B cell (primary cell): ENCODE data around the gene SALL4.

ENCODE experiments used
- CTCF ChIP-seq: fragments of 200-600 bp; IDR thresholded peaks from one replicate; pipeline ENCODE4 v1.8.0; 2022; ENCODE audit warnings: antibody characterized with exemption, mild to moderate bottlenecking
- EZH2 ChIP-seq: IDR thresholded peaks from 2 replicates; pipeline ENCODE4 v1.6.1; 2012; ENCODE audit warnings: borderline replicate concordance, low read depth, mild to moderate bottlenecking, moderate library complexity, low read length; ENCODE audit not compliant: insufficient read depth, poor library complexity, severe bottlenecking

DNA sequence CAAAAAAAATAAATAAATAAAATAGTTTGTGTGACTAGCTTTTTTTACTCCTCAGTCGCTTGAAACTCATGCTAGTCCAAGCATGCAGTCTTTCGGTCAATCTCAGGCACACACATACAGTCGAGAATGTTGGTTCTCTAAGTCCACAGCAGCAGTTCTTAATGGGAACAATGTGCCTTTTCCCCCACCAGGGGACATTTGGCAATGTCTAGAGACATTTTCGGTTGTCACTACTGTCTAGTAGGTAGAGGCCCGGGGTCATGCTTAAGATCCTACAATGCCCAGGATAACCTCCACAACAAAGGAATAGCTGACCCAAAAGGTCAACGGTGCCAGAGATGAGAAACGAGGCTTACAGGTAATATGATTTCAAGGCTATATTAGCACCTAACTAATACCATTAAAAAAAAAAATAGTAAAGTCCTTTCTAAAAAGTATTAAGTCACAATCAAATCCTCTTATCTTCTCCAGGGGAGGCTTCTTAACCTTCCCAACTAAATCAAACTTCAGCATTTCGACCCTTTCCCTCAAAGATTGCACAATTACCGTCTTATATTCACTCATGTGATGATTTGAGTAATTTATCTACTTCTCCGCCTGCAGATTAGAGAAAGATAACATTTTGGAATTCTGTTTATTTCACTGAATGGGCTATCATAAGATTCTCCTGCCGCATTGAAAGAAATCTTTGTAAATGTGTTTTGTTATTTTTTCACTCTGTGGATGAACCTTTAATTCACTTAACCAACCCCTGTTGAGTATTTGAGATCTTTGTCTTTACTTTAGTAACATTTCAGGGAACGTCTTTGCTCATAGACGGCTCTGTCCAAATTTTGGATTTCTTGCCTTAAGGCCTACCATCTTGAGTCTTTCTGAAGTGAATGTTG, 8.1 kb upstream of the SALL4 start:
- TF ChIP-seq CTCF (no peak), EZH2 (no peak)
